ENCODE measurements around the gene MAP1LC3B2.
A peak's percentile ranks its signal among the peaks of the same experiment; 100 is the strongest.

Gene MAP1LC3B2

GRCh38 chr12:116620124-116620491 is 60.9 kb downstream of the MAP1LC3B2 start:
- Histone ChIP-seq H3K18ac (ENCODE audit: low read depth in 1 of 2, low read length in 2 of 2) (no peak overlapping the region), H3K79me1 (replicated peaks; ENCODE audit: low read length, poor library complexity, severe bottlenecking) (no peaks in the 10 kb centered on the region), H3K14ac (ENCODE audit: low read length in 2 of 2) (no peak overlapping the region), H3K4me1 (ENCODE audit: control insufficient read depth, insufficient read depth, low read depth, low read length) (peaks cover 4% of the 10 kb centered on the region), H3K9ac (ENCODE audit: low read length) (no peak overlapping the region), H2AFZ (ENCODE audit: low read depth, low read length) (no peak overlapping the region), H3K27me3 (ENCODE audit: control insufficient read depth in 1 of 2, insufficient read depth in 1 of 2, low read length in 2 of 2) (peaks cover 8 to 42% of the 10 kb centered on the region in 2 experiments), H2BK15ac (ENCODE audit: low read depth, poor library complexity, severe bottlenecking) (no peak overlapping the region), H2BK5ac (ENCODE audit: low read depth, low read length, poor library complexity, severe bottlenecking) (no peak overlapping the region), H4K8ac (ENCODE audit: low read length) (no peak overlapping the region), H3K27ac (ENCODE audit: low read length, poor library complexity, severe bottlenecking) (no peak overlapping the region), H3K36me3 (ENCODE audit: control insufficient read depth in 1 of 2, insufficient read depth in 2 of 2, low read depth in 1 of 2, low read length in 2 of 2) (no peaks in the 10 kb centered on the region), H2BK12ac (ENCODE audit: low read length in 2 of 2) (no peak overlapping the region), H3K4me3 (ENCODE audit: insufficient read depth in 1 of 2, low read depth in 1 of 2, low read length in 2 of 2) (no peak overlapping the region), H3K4me2 (ENCODE audit: low read length, poor library complexity, severe bottlenecking) (no peak overlapping the region), H2AK5ac (ENCODE audit: low read length, severe bottlenecking) (no peak overlapping the region), H3K23ac (ENCODE audit: low read length in 2 of 2) (no peak overlapping the region), H4K91ac (ENCODE audit: low read length) (no peak overlapping the region), H3K4ac (ENCODE audit: low read depth in 1 of 2, low read length in 2 of 2) (no peak overlapping the region), H3K9me3 (ENCODE audit: control insufficient read depth, low read length) (peaks cover 14% of the 10 kb centered on the region), H2BK120ac (ENCODE audit: low read depth, low read length) (no peak overlapping the region)
- no peak for DNase-seq
- WGBS = 72% methylated on average over 3 of the region's 3 CpGs

- no peaks in the 10 kb centered on the region for H3K79me1 ChIP-seq (replicated peaks; ENCODE audit: low read length, poor library complexity, severe bottlenecking)
- H3K4me2 ChIP-seq (ENCODE audit: low read length, poor library complexity, severe bottlenecking) = no peak overlapping the region
- peaks cover 2% of the 10 kb centered on the region for H3K4me1 ChIP-seq (ENCODE audit: control insufficient read depth, insufficient read depth, low read depth, low read length)
- no peak overlapping the region for H4K8ac ChIP-seq (ENCODE audit: low read length)
- DNase-seq = no peak
- no peak overlapping the region for H2BK120ac ChIP-seq (ENCODE audit: low read depth, low read length)
- H3K9ac ChIP-seq (ENCODE audit: low read length) = no peak overlapping the region
- H2BK12ac ChIP-seq (ENCODE audit: low read length in 2 of 2) = no peak overlapping the region
- 81% methylated on average over 15 of the region's 16 CpGs for WGBS
- no peak overlapping the region for H3K4me3 ChIP-seq (ENCODE audit: insufficient read depth in 1 of 2, low read depth in 1 of 2, low read length in 2 of 2)
- H3K18ac ChIP-seq (ENCODE audit: low read depth in 1 of 2, low read length in 2 of 2) = no peak overlapping the region
- no peak overlapping the region for H2AK5ac ChIP-seq (ENCODE audit: low read length, severe bottlenecking)
- H4K91ac ChIP-seq (ENCODE audit: low read length) = peak overlapping the region; percentile 21
- H2BK5ac ChIP-seq (ENCODE audit: low read depth, low read length, poor library complexity, severe bottlenecking) = no peak overlapping the region
- H2BK15ac ChIP-seq (ENCODE audit: low read depth, poor library complexity, severe bottlenecking) = no peak overlapping the region
- H3K27me3 ChIP-seq (ENCODE audit: control insufficient read depth in 1 of 2, insufficient read depth in 1 of 2, low read length in 2 of 2) = peaks cover 8 to 42% of the 10 kb centered on the region in 2 experiments
- no peak overlapping the region for H2AFZ ChIP-seq (ENCODE audit: low read depth, low read length)
- H3K27ac ChIP-seq (ENCODE audit: low read length, poor library complexity, severe bottlenecking) = no peak overlapping the region
- no peak overlapping the region for H3K14ac ChIP-seq (ENCODE audit: low read length in 2 of 2)
- peaks cover 14% of the 10 kb centered on the region for H3K9me3 ChIP-seq (ENCODE audit: control insufficient read depth, low read length)
- no peak overlapping the region for H3K23ac ChIP-seq (ENCODE audit: low read length in 2 of 2)
- no peaks in the 10 kb centered on the region for H3K36me3 ChIP-seq (ENCODE audit: control insufficient read depth in 1 of 2, insufficient read depth in 2 of 2, low read depth in 1 of 2, low read length in 2 of 2)
- no peak overlapping the region for H3K4ac ChIP-seq (ENCODE audit: low read depth in 1 of 2, low read length in 2 of 2)
Measured at GRCh38 chr12:116620492-116621191, 61.5 kb downstream of the MAP1LC3B2 start.

- Histone ChIP-seq H2BK5ac (ENCODE audit: low read depth, low read length, poor library complexity, severe bottlenecking) (no peak overlapping the region), H3K4me1 (ENCODE audit: control insufficient read depth, insufficient read depth, low read depth, low read length) (peaks cover 2% of the 10 kb centered on the region), H3K4ac (ENCODE audit: low read depth in 1 of 2, low read length in 2 of 2) (no peak overlapping the region), H2BK12ac (ENCODE audit: low read length in 2 of 2) (no peak overlapping the region), H2BK120ac (ENCODE audit: low read depth, low read length) (no peak overlapping the region), H3K9ac (ENCODE audit: low read length) (no peak overlapping the region), H3K9me3 (ENCODE audit: control insufficient read depth, low read length) (peaks cover 14% of the 10 kb centered on the region), H3K23ac (ENCODE audit: low read length in 2 of 2) (no peak overlapping the region), H3K27me3 (ENCODE audit: control insufficient read depth in 1 of 2, insufficient read depth in 1 of 2, low read length in 2 of 2) (peaks cover 8 to 42% of the 10 kb centered on the region in 2 experiments), H4K8ac (ENCODE audit: low read length) (no peak overlapping the region), H3K18ac (ENCODE audit: low read depth in 1 of 2, low read length in 2 of 2) (no peak overlapping the region), H3K4me2 (ENCODE audit: low read length, poor library complexity, severe bottlenecking) (no peak overlapping the region), H2BK15ac (ENCODE audit: low read depth, poor library complexity, severe bottlenecking) (no peak overlapping the region), H3K14ac (ENCODE audit: low read length in 2 of 2) (no peak overlapping the region), H2AK5ac (ENCODE audit: low read length, severe bottlenecking) (no peak overlapping the region), H3K4me3 (ENCODE audit: insufficient read depth in 1 of 2, low read depth in 1 of 2, low read length in 2 of 2) (no peak overlapping the region), H3K36me3 (ENCODE audit: control insufficient read depth in 1 of 2, insufficient read depth in 2 of 2, low read depth in 1 of 2, low read length in 2 of 2) (no peaks in the 10 kb centered on the region), H3K27ac (ENCODE audit: low read length, poor library complexity, severe bottlenecking) (no peak overlapping the region), H2AFZ (ENCODE audit: low read depth, low read length) (no peak overlapping the region), H3K79me1 (replicated peaks; ENCODE audit: low read length, poor library complexity, severe bottlenecking) (no peaks in the 10 kb centered on the region), H4K91ac (ENCODE audit: low read length) (peak overlapping the region; percentile 21)
- DNase-seq = no peak
- WGBS = 84% methylated on average over 4 of the region's 4 CpGs
Measured at GRCh38 chr12:116621194-116621593, 62.0 kb downstream of the MAP1LC3B2 start.

DNA sequence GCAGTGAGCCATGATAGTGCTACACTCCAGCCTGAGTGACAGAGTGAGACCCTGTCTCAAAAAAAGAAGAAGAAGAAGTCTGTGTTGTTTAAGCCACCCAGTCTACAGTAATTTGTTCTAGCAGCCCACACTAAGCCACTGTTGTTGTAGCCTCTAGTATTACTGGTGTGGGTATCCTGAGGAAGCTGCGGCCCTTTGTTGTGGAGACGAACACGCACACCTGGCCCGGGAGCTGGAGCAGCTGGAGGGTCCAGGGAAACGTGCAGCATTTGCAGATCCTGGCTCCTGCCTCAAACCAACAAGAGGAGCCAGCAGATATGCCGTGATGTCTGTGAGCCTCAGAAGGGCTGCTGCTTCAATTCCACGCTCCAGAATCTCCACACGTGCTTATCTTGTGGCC is 65.3 kb downstream of the MAP1LC3B2 start:
- no peak overlapping the region for H3K14ac ChIP-seq (ENCODE audit: low read length in 2 of 2)
- H3K4me1 ChIP-seq (ENCODE audit: control insufficient read depth, insufficient read depth, low read depth, low read length) = peaks cover 5% of the 10 kb centered on the region
- no peak overlapping the region for H2BK120ac ChIP-seq (ENCODE audit: low read depth, low read length)
- no peak overlapping the region for H3K18ac ChIP-seq (ENCODE audit: low read depth in 1 of 2, low read length in 2 of 2)
- no peak overlapping the region for H2AK5ac ChIP-seq (ENCODE audit: low read length, severe bottlenecking)
- no peak overlapping the region for H2AFZ ChIP-seq (ENCODE audit: low read depth, low read length)
- no peak overlapping the region for H2BK12ac ChIP-seq (ENCODE audit: low read length in 2 of 2)
- peak overlapping the region; percentile 42 for H4K8ac ChIP-seq (ENCODE audit: low read length)
- H3K23ac ChIP-seq (ENCODE audit: low read length in 2 of 2) = no peak overlapping the region
- H3K9ac ChIP-seq (ENCODE audit: low read length) = no peak overlapping the region
- peaks cover 5% of the 10 kb centered on the region for H3K9me3 ChIP-seq (ENCODE audit: control insufficient read depth, low read length)
- no peak overlapping the region for H2BK15ac ChIP-seq (ENCODE audit: low read depth, poor library complexity, severe bottlenecking)
- no peak overlapping the region for H3K27ac ChIP-seq (ENCODE audit: low read length, poor library complexity, severe bottlenecking)
- no peak overlapping the region for H3K4me3 ChIP-seq (ENCODE audit: insufficient read depth in 1 of 2, low read depth in 1 of 2, low read length in 2 of 2)
- no peak overlapping the region for H3K4me2 ChIP-seq (ENCODE audit: low read length, poor library complexity, severe bottlenecking)
- H4K91ac ChIP-seq (ENCODE audit: low read length) = no peak overlapping the region
- DNase-seq = no peak
- no peak overlapping the region for H3K4ac ChIP-seq (ENCODE audit: low read depth in 1 of 2, low read length in 2 of 2)
- no peak overlapping the region for H2BK5ac ChIP-seq (ENCODE audit: low read depth, low read length, poor library complexity, severe bottlenecking)
- H3K79me1 ChIP-seq (replicated peaks; ENCODE audit: low read length, poor library complexity, severe bottlenecking) = no peaks in the 10 kb centered on the region
- no peaks in the 10 kb centered on the region for H3K36me3 ChIP-seq (ENCODE audit: control insufficient read depth in 1 of 2, insufficient read depth in 2 of 2, low read depth in 1 of 2, low read length in 2 of 2)
- 90% methylated on average over 8 of the region's 8 CpGs for WGBS
- H3K27me3 ChIP-seq (ENCODE audit: control insufficient read depth in 1 of 2, insufficient read depth in 1 of 2, low read length in 2 of 2) = peaks cover 8 to 47% of the 10 kb centered on the region in 2 experiments
